ENCODE measurements around the gene CMIP. TPM values are rescaled to one million over a fixed set of nuclear protein-coding genes. Genes with fewer than 3 reads are reported as not detected.
A peak's percentile ranks its signal among the peaks of the same experiment; 100 is the strongest.

Gene CMIP
- total RNA-seq, 1 donor from 2014 or later = 163 TPM

DNA sequence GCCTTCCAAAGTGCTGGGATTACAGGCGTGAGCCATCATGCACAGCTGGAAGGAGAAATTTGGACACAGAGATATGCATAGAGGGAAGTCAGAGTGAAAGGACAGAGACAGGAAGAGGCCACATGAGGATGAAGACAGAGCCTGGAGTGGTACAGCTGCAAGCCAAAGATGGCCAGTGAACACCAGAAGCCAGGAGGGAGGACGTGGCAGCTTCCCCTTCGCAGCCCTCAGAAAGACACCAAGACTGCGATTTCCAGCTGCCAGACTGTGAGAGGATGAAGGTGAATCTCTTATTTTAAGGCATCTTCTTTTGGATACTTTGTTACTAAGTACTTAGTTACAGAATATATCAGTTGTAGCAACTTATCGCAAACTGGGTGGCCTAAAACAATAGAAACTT lies 274.0 kb downstream of the CMIP start:
- H3K36me3 Mint-ChIP-seq (ENCODE audit: unreplicated experiment) = no peaks in the 10 kb centered on the region
- H3K4me3 Mint-ChIP-seq (ENCODE audit: unreplicated experiment) = no peak overlapping the region
- TF ChIP-seq CTCF (IDR thresholded peaks at IDR 0.05; ENCODE audit: partially characterized antibody, unreplicated experiment) = no peak
- no peak overlapping the region for H3K27ac Mint-ChIP-seq (ENCODE audit: unreplicated experiment)
- no peaks in the 10 kb centered on the region for H3K4me1 Mint-ChIP-seq (ENCODE audit: low read depth, unreplicated experiment)
- H3K27me3 Mint-ChIP-seq (ENCODE audit: unreplicated experiment) = peaks cover 3% of the 10 kb centered on the region
- peaks cover 2% of the 10 kb centered on the region for H3K9me3 Mint-ChIP-seq (ENCODE audit: unreplicated experiment)
- DNase-seq = no peak

- H3K27ac Mint-ChIP-seq (ENCODE audit: unreplicated experiment) = no peak overlapping the region
- peaks cover 2% of the 10 kb centered on the region for H3K9me3 Mint-ChIP-seq (ENCODE audit: unreplicated experiment)
- DNase-seq = no peak
- no peak overlapping the region for H3K4me3 Mint-ChIP-seq (ENCODE audit: unreplicated experiment)
- H3K36me3 Mint-ChIP-seq (ENCODE audit: unreplicated experiment) = no peaks in the 10 kb centered on the region
- peaks cover 3% of the 10 kb centered on the region for H3K27me3 Mint-ChIP-seq (ENCODE audit: unreplicated experiment)
- no peak for TF ChIP-seq CTCF (IDR thresholded peaks at IDR 0.05; ENCODE audit: partially characterized antibody, unreplicated experiment)
- no peaks in the 10 kb centered on the region for H3K4me1 Mint-ChIP-seq (ENCODE audit: low read depth, unreplicated experiment)
Measured at GRCh38 chr16:81719993-81720392, 275.4 kb downstream of the CMIP start.

DNA sequence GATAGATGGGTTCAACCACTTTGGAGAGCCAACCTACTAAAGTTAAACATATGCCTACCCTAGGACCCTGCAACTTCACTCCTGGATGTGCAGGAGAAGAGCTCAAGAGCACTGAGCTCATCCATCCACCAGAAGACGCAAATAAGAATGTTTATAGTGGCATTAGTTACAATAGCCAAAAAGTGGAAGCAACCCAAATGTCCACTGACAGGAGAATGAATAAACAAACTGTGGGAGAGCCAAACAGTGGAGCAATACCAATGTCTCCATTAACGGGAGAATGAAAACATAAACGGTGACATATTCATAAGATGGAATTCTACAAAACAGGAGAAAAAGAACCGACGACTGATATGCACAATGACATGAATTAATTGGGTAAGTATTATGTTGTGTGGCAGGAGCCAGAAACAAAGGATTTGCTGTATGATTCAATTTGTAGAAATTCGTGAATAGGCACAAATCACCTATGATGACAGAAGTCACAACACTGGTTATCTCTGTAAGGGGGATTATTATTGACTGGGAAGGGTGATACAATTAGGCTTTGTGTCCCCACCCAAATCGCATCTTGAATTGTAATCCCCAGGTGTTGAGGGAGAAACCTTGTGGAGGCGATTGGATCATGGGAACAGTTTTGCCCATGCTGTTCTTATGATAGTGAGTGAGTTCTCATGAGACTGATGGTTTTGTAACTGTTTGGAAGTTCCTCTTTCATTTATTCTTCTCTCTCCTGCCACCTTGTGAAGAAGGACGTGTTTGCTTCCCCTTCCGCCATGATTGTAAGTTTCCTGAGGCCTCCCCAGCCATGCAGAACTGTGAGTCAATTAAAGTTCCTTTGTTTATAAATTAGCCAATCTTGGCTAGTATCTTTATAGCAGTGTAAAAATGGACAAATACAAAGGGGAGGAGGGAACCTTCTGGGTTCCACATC lies 276.6 kb downstream of the CMIP start:
- no peak for TF ChIP-seq CTCF (IDR thresholded peaks at IDR 0.05; ENCODE audit: partially characterized antibody, unreplicated experiment)
- no peak overlapping the region for H3K27ac Mint-ChIP-seq (ENCODE audit: unreplicated experiment)
- DNase-seq = no peak
- H3K9me3 Mint-ChIP-seq (ENCODE audit: unreplicated experiment) = peaks cover 1% of the 10 kb centered on the region
- peaks cover 3% of the 10 kb centered on the region for H3K27me3 Mint-ChIP-seq (ENCODE audit: unreplicated experiment)
- H3K36me3 Mint-ChIP-seq (ENCODE audit: unreplicated experiment) = no peaks in the 10 kb centered on the region
- H3K4me1 Mint-ChIP-seq (ENCODE audit: low read depth, unreplicated experiment) = peaks cover 2% of the 10 kb centered on the region
- H3K4me3 Mint-ChIP-seq (ENCODE audit: unreplicated experiment) = no peak overlapping the region

DNA sequence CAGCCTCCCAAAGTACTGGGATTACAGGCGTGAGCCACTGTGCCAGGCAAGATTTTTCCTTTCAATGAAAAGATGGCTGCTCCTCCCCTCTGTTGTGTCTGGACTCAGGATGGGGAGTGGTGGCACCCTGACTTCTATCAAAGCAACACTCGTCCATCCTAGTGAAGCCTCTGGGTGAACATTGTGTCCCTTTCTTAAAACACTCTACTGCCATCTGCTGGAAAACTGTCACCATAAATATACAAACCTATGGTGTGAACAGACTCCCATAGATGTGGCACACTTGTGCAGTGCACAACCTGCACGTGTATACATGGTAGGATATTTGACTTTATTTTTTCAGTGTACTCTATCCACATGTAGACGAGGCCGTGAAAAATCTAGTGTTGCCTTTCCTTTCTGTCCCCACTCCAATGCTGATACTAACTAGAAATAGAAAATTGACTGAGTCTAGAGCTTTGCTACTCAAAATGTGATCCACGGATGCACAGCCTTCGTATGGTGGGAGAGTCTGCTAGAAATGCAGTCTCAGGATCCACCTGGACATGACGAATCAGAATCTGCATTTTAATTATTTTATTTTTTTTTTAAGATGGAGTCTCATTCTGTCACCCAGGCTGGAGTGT lies 278.6 kb downstream of the CMIP start:
- DNase-seq = no peak
- no peak overlapping the region for H3K27ac Mint-ChIP-seq (ENCODE audit: unreplicated experiment)
- H3K9me3 Mint-ChIP-seq (ENCODE audit: unreplicated experiment) = no peaks in the 10 kb centered on the region
- H3K4me3 Mint-ChIP-seq (ENCODE audit: unreplicated experiment) = no peak overlapping the region
- TF ChIP-seq CTCF (IDR thresholded peaks at IDR 0.05; ENCODE audit: partially characterized antibody, unreplicated experiment) = peak; percentile 56
- peaks cover 3% of the 10 kb centered on the region for H3K27me3 Mint-ChIP-seq (ENCODE audit: unreplicated experiment)
- H3K4me1 Mint-ChIP-seq (ENCODE audit: low read depth, unreplicated experiment) = peaks cover 2% of the 10 kb centered on the region
- H3K36me3 Mint-ChIP-seq (ENCODE audit: unreplicated experiment) = no peaks in the 10 kb centered on the region

DNA sequence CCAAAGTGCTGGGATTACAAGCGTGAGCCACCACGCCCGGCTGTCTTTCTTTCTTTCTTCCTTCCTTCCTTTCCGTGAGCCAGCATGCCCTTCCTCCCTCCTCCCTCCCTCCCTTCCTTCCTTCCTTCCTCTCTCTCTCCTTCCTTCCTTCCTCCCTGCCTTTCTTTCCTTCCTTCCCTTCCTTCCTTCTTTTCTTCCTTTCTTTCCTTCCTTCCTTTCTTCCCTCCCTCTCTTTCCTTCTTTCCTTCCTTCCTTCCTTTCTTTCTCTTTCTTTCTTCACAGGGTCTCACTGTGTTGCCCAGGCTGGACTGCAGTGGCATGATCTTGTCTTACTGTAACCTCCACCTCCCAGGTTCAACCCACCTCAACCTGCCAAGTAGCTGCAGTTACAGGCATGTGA lies 283.8 kb downstream of the CMIP start:
- H3K4me3 Mint-ChIP-seq (ENCODE audit: unreplicated experiment) = no peak overlapping the region
- no peak for TF ChIP-seq CTCF (IDR thresholded peaks at IDR 0.05; ENCODE audit: partially characterized antibody, unreplicated experiment)
- H3K36me3 Mint-ChIP-seq (ENCODE audit: unreplicated experiment) = no peaks in the 10 kb centered on the region
- H3K27me3 Mint-ChIP-seq (ENCODE audit: unreplicated experiment) = no peaks in the 10 kb centered on the region
- DNase-seq = no peak
- peaks cover 8% of the 10 kb centered on the region for H3K9me3 Mint-ChIP-seq (ENCODE audit: unreplicated experiment)
- peaks cover 7% of the 10 kb centered on the region for H3K4me1 Mint-ChIP-seq (ENCODE audit: low read depth, unreplicated experiment)
- no peak overlapping the region for H3K27ac Mint-ChIP-seq (ENCODE audit: unreplicated experiment)

All from glutamatergic neuron (in vitro differentiated cells).